Neuronal stem cell (in vitro differentiated cells): Measurements from ENCODE around the gene COL19A1.

Experiments used
- DNase-seq: peaks from one replicate; pipeline ENCODE4 v3.0.0-alpha.2; 2013; ENCODE audit warnings: low spot score
- H2AFZ ChIP-seq: one replicate; pipeline ENCODE4 v1.6.1; 2013; ENCODE audit warnings: mild to moderate bottlenecking, low read length, inconsistent platforms
- H2AK5ac ChIP-seq: 2 replicates; pipeline ENCODE4 v1.6.1; 2013; ENCODE audit warnings: low read depth, mild to moderate bottlenecking, inconsistent platforms, low read length, moderate library complexity, mixed read lengths
- H2BK120ac ChIP-seq: 2 replicates; pipeline ENCODE4 v1.6.1; 2013; ENCODE audit warnings: low read depth, mild to moderate bottlenecking, inconsistent platforms, low read length, moderate library complexity, mixed read lengths
- H2BK12ac ChIP-seq: one replicate; pipeline ENCODE4 v1.6.1; 2013; ENCODE audit warnings: low read length, inconsistent platforms
- H2BK15ac ChIP-seq: 2 replicates; pipeline ENCODE4 v1.6.1; 2013; ENCODE audit warnings: mild to moderate bottlenecking, low read length, inconsistent platforms, mixed read lengths
- H2BK5ac ChIP-seq: one replicate; pipeline ENCODE4 v1.6.1; 2013; ENCODE audit warnings: inconsistent platforms, mild to moderate bottlenecking, low read length, moderate library complexity
- H3K14ac ChIP-seq: one replicate; pipeline ENCODE4 v1.6.1; 2013; ENCODE audit warnings: low read length, inconsistent platforms
- H3K18ac ChIP-seq: 2 replicates; pipeline ENCODE4 v1.6.1; 2013; ENCODE audit warnings: low read length, inconsistent platforms
- H3K23ac ChIP-seq: 2 replicates; pipeline ENCODE4 v1.6.1; 2013; ENCODE audit warnings: low read depth, mild to moderate bottlenecking, mixed read lengths, low read length, inconsistent platforms; ENCODE audit not compliant: poor library complexity
- H3K27ac ChIP-seq: replicated peaks from 3 replicates; pipeline ENCODE4 v1.5.1; 2013; ENCODE audit warnings: low read length, inconsistent platforms
- H3K27me3 ChIP-seq, 3 experiments: 2 replicates each; pipeline ENCODE4 v1.6.1; 2013; ENCODE audit warnings: low read length in 3 of 3, mild to moderate bottlenecking in 2 of 3, inconsistent platforms in 1 of 3, low read depth in 1 of 3, mixed read lengths in 1 of 3, moderate library complexity in 1 of 3; ENCODE audit not compliant: control insufficient read depth in 3 of 3, insufficient read depth in 3 of 3
- H3K36me3 ChIP-seq, 2 donors: replicated peaks in 1 of 2; 2 replicates each; pipeline ENCODE4 v1.6.1; 2013; ENCODE audit warnings: low read length in 2 of 2; ENCODE audit not compliant: control insufficient read depth in 2 of 2, insufficient read depth in 2 of 2
- H3K4ac ChIP-seq: 2 replicates; pipeline ENCODE4 v1.6.1; 2013; ENCODE audit warnings: inconsistent platforms, mild to moderate bottlenecking, low read length, moderate library complexity
- H3K4me1 ChIP-seq, 2 donors: 1 replicate in 1 of 2; 2 replicates in 1 of 2; pipeline ENCODE4 v1.6.1; 2013; ENCODE audit warnings: low read length in 2 of 2, low read depth in 1 of 2; ENCODE audit not compliant: control insufficient read depth in 2 of 2, insufficient read depth in 1 of 2
- H3K4me2 ChIP-seq: one replicate; pipeline ENCODE4 v1.6.1; 2013; ENCODE audit warnings: mild to moderate bottlenecking, low read length, inconsistent platforms; ENCODE audit not compliant: insufficient read depth, poor library complexity, severe bottlenecking
- H3K4me3 ChIP-seq, 2 donors: 2 replicates each; pipeline ENCODE4 v1.5.1; 2013; ENCODE audit warnings: low read length in 2 of 2, mild to moderate bottlenecking in 2 of 2, inconsistent platforms in 1 of 2, moderate library complexity in 1 of 2
- H3K79me1 ChIP-seq: one replicate; pipeline ENCODE4 v1.6.1; 2013; ENCODE audit warnings: low read depth, mild to moderate bottlenecking, inconsistent platforms, low read length, moderate library complexity
- H3K9ac ChIP-seq: one replicate; pipeline ENCODE4 v1.6.1; 2013; ENCODE audit warnings: mild to moderate bottlenecking, low read depth, low read length, inconsistent platforms; ENCODE audit not compliant: poor library complexity
- H3K9me3 ChIP-seq, 2 donors: replicated peaks in 1 of 2; 2 replicates each; pipeline versions ENCODE3 to v1.6.1; 2013; ENCODE audit warnings: low read length in 2 of 2, mild to moderate bottlenecking in 2 of 2, inconsistent platforms in 1 of 2, low read depth in 1 of 2, mixed read lengths in 1 of 2, moderate library complexity in 1 of 2; ENCODE audit not compliant: control insufficient read depth in 2 of 2, insufficient read depth in 1 of 2
- H4K8ac ChIP-seq: one replicate; pipeline ENCODE4 v1.6.1; 2013; ENCODE audit warnings: low read depth, mild to moderate bottlenecking, inconsistent platforms, low read length, moderate library complexity
- H4K91ac ChIP-seq: one replicate; pipeline ENCODE4 v1.6.1; 2013; ENCODE audit warnings: low read length, low read depth, mild to moderate bottlenecking, inconsistent platforms; ENCODE audit not compliant: poor library complexity
- WGBS, 2 donors: extraction: QIAGEN DNeasy Blood & Tissue Kit; methylation state at CpG; one replicate each; pipeline ENCODE4 v1.1.7; 2013; ENCODE audit warnings: missing lambda C conversion rate in 2 of 2, mixed read lengths in 1 of 2; ENCODE audit not compliant: insufficient read length in 2 of 2, insufficient replicate concordance in 1 of 2; ENCODE audit errors: extremely low coverage in 2 of 2; 5-methylcytosine and 5-hydroxymethylcytosine counted together

The COL19A1 gene

DNA sequence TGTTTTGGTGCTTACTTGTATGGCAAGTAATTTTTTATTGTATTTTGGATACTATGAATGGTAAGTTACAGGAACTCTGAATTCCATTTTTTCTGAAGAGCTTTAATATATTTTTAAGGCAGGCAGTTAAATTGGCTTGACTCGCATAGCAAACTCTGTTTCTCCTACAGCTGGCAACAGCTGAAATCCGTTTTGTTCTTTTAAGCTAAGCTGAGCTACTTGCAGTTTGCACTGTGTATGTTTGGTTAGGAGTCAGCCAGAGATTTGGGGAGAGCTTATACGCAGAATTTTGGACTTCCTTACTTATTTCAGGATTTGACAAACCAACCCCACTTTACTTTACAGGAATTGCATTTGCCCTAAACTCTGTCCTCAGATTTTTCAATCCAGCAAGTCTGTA is 179.1 kb downstream of the COL19A1 start:
- no peak overlapping the region for H3K27ac ChIP-seq
- no peaks in the 10 kb centered on the region for H3K4me1 ChIP-seq
- H3K14ac ChIP-seq = no peak overlapping the region
- no peaks in the 10 kb centered on the region for H3K27me3 ChIP-seq
- no peak overlapping the region for H2BK15ac ChIP-seq
- no peak overlapping the region for H2AFZ ChIP-seq
- no peak overlapping the region for H3K4me2 ChIP-seq
- no CpG with 5 or more reads among the region's 3 CpGs for WGBS, 2 donors
- H3K18ac ChIP-seq = no peak overlapping the region
- no peak for DNase-seq
- peaks cover 0 to 4% of the 10 kb centered on the region in 2 donors for H3K9me3 ChIP-seq
- H2BK5ac ChIP-seq = no peak overlapping the region
- no peak overlapping the region for H4K8ac ChIP-seq
- H3K23ac ChIP-seq = no peak overlapping the region
- H3K79me1 ChIP-seq = no peaks in the 10 kb centered on the region
- no peak overlapping the region for H4K91ac ChIP-seq
- H2AK5ac ChIP-seq = no peak overlapping the region
- no peaks in the 10 kb centered on the region for H3K36me3 ChIP-seq
- H3K9ac ChIP-seq = no peak overlapping the region
- H3K4me3 ChIP-seq = no peak overlapping the region
- no peak overlapping the region for H2BK12ac ChIP-seq
- H2BK120ac ChIP-seq = no peak overlapping the region
- no peak overlapping the region for H3K4ac ChIP-seq

DNA sequence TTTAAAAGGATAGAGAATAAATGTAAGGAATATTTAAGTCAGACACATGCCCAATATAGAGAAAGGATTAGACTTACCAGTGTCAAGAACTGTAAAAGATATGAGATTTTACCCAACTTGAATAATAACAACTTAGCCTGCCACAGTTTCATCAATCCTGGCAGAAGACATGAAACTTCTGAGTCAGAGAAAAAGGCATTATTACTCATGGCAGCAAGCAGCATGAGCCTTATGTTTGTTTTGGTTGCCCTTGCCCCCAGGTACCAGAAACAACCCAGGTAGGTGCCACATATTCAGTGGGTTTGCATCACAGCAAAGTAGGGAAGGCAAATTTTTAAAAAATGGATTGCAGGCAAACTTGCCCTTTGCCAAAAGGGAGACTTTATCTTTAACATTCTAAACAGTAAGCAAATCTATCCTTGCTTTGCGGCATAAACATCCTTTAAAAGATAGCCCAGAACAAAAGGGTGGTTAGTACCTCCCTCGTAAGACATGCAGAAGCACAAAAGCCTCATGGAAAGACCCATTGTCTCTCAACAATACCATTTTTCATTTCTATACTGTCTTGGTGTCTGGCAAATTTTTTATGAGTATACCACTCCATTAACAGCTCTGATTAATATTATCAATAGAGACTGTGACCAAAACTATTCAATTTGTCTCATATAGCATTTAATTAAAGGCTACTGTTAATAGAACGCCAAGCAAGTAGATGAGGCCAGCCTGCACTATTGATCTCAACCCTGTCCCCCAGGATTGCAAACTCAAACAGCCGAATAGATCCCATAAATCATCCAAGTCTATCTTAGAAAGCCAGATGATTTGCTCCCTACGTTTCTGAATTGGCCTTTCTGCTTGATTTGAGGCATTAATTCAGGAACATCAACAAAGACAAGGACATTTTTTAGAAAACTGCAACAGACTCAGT is 185.1 kb downstream of the COL19A1 start:
- Histone ChIP-seq H2AK5ac (no peak overlapping the region), H3K27me3 (no peaks in the 10 kb centered on the region), H3K27ac (no peak overlapping the region), H2BK12ac (no peak overlapping the region), H4K91ac (no peak overlapping the region), H2BK5ac (no peak overlapping the region), H3K23ac (no peak overlapping the region), H3K36me3 (no peaks in the 10 kb centered on the region), H4K8ac (no peak overlapping the region), H2AFZ (no peak overlapping the region), H3K14ac (no peak overlapping the region), H3K4ac (no peak overlapping the region), H3K9me3 (no peaks in the 10 kb centered on the region), H3K9ac (no peak overlapping the region), H2BK120ac (no peak overlapping the region), H3K79me1 (no peaks in the 10 kb centered on the region), H3K4me2 (no peak overlapping the region), H3K18ac (no peak overlapping the region), H3K4me3 (no peak overlapping the region), H2BK15ac (no peak overlapping the region), H3K4me1 (no peaks in the 10 kb centered on the region)
- no peak for DNase-seq
- no CpG with 5 or more reads among the region's 5 CpGs for WGBS, 2 donors

DNA sequence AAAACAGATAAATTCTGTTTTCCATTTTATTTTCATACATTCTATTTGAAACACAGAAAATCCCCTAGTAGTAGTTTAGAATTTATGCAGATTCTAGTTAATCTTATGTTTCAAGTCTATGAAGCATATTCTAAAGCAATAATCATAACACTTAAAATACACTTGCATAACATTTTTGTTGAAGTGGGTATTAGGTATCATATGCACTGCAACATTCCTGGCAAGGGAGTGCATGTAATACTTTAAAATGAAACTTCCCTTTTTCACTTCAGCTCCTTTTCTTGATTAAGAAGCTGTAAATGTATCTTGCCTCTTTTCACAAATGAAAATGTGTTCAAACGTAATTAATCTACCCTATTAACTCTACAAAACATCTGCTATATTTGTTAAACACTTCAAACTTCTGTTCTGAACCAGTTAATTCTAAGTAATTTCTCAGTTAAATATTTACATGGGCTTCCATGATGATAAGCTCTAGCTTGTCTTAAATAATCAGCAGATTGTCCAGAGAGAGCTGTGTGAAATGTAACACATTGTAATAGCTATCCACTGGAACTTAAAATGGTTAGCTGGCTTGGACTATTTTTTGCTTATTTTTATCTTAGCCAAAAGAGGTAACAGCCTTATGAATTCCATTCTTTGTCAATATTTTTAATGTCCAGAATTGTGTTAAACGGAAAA is 192.8 kb downstream of the COL19A1 start:
- Histone ChIP-seq H3K9me3 (no peaks in the 10 kb centered on the region), H3K4ac (no peak overlapping the region), H2BK120ac (no peak overlapping the region), H3K4me1 (no peaks in the 10 kb centered on the region), H3K27ac (no peak overlapping the region), H3K27me3 (no peaks in the 10 kb centered on the region), H2AFZ (no peak overlapping the region), H3K79me1 (no peaks in the 10 kb centered on the region), H2AK5ac (no peak overlapping the region), H3K4me3 (no peak overlapping the region), H2BK12ac (no peak overlapping the region), H3K18ac (no peak overlapping the region), H3K36me3 (no peaks in the 10 kb centered on the region), H3K9ac (no peak overlapping the region), H2BK5ac (no peak overlapping the region), H3K14ac (no peak overlapping the region), H4K91ac (no peak overlapping the region), H3K23ac (no peak overlapping the region), H2BK15ac (no peak overlapping the region), H3K4me2 (no peak overlapping the region), H4K8ac (no peak overlapping the region)
- no peak for DNase-seq
- WGBS, 2 donors = no CpG with 5 or more reads among the region's 2 CpGs

DNA sequence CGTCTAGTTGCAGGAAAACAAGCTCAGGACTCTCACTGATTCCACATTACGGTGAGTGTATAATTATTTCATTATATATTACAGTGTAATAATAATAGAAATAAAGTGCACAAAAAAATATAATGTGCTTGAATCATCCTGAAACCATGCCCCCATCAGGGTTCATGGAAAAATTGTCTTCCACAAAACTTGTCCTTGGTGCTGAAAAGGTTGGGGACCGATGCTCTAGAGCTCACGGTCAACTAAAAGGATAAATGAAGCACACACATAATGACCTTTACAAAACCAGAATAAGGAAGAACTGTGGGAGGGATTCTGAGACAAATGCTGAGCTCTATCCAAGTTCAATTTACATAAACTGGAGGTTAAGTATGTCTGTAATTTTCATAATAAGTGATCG is 194.3 kb downstream of the COL19A1 start:
- Histone ChIP-seq H2BK12ac (no peak overlapping the region), H3K9me3 (no peaks in the 10 kb centered on the region), H3K36me3 (no peaks in the 10 kb centered on the region), H2BK15ac (no peak overlapping the region), H3K14ac (no peak overlapping the region), H3K27me3 (no peaks in the 10 kb centered on the region), H3K79me1 (no peaks in the 10 kb centered on the region), H3K4me1 (no peaks in the 10 kb centered on the region), H3K23ac (no peak overlapping the region), H3K4ac (no peak overlapping the region), H2BK5ac (no peak overlapping the region), H3K9ac (no peak overlapping the region), H3K27ac (no peak overlapping the region), H4K91ac (no peak overlapping the region), H3K4me3 (no peak overlapping the region), H3K4me2 (no peak overlapping the region), H2BK120ac (no peak overlapping the region), H4K8ac (no peak overlapping the region), H2AK5ac (no peak overlapping the region), H3K18ac (no peak overlapping the region), H2AFZ (no peak overlapping the region)
- no peak for DNase-seq
- WGBS, 2 donors = no CpG with 5 or more reads among the region's 5 CpGs
